GM23248 (cell line): ENCODE results near the gene IVD.

Source experiments
- EZH2 ChIP-seq: fragments of 200-600 bp; sonication (generic); IDR thresholded peaks from 2 replicates; pipeline ENCODE4 v1.6.1; 2018; ENCODE audit warnings: antibody characterized with exemption, mild to moderate bottlenecking; ENCODE audit not compliant: insufficient read depth, poor library complexity, severe bottlenecking
- EZH2phosphoT487 ChIP-seq: fragments of 200-600 bp; sonication (generic); IDR thresholded peaks from 2 replicates; pipeline ENCODE4 v1.6.1; 2018; ENCODE audit warnings: antibody characterized with exemption, moderate library complexity, mild to moderate bottlenecking, low read depth; ENCODE audit not compliant: insufficient read depth

- TF ChIP-seq EZH2 (no peak), EZH2phosphoT487 (no peak)
Observed at GRCh38 chr15:40450047-40450446, 44.5 kb downstream of the IVD start.
